HepG2 (cell line): Measurements from ENCODE around the gene CCL16. TPM values are rescaled to one million over a fixed set of nuclear protein-coding genes. Genes with fewer than 3 reads are reported as not detected.

ENCODE experiments used
- ELF1 ChIP-seq: sonication (generic); formaldehyde crosslinking; IDR thresholded peaks from 2 replicates; pipeline ENCODE4 v1.4.0; 2020; ENCODE audit warnings: missing genetic modification reagents
- FIP1L1 ChIP-seq: fragments of 200-400 bp; formaldehyde crosslinking; IDR thresholded peaks from 2 replicates; pipeline ENCODE4 v1.6.1; 2018; ENCODE audit warnings: low read depth, mild to moderate bottlenecking, low read length, moderate library complexity, borderline replicate concordance; ENCODE audit not compliant: insufficient read depth
- MIER2 ChIP-seq: IDR thresholded peaks from 2 replicates; pipeline ENCODE4 v1.6.1; 2016; ENCODE audit warnings: missing biosample characterization, missing genetic modification reagents
- NR3C1 ChIP-seq: sonication (generic); formaldehyde crosslinking; IDR thresholded peaks from 2 replicates; pipeline ENCODE4 v1.4.0; 2020; ENCODE audit warnings: missing genetic modification reagents
- RFX1 ChIP-seq: fragments of 450-650 bp; IDR thresholded peaks from 2 replicates; pipeline ENCODE4 v1.6.1; 2017
- SMARCE1 ChIP-seq: fragments of 450-650 bp; IDR thresholded peaks from 2 replicates; pipeline ENCODE4 v1.6.1; 2017; ENCODE audit warnings: borderline replicate concordance
- YEATS2 ChIP-seq: sonication (generic); formaldehyde crosslinking; IDR thresholded peaks from 2 replicates; pipeline ENCODE4 v1.4.0; 2020; ENCODE audit warnings: missing genetic modification reagents, borderline replicate concordance
- ZBTB1 ChIP-seq: sonication (generic); formaldehyde crosslinking; IDR thresholded peaks from 2 replicates; pipeline ENCODE4 v1.4.0; 2020; ENCODE audit warnings: missing genetic modification reagents, borderline replicate concordance
- ZNF124 ChIP-seq: sonication (generic); formaldehyde crosslinking; IDR thresholded peaks from 2 replicates; pipeline ENCODE4 v1.4.0; 2020; ENCODE audit warnings: missing genetic modification reagents
- ZNF256 ChIP-seq: sonication (generic); formaldehyde crosslinking; conservative IDR thresholded peaks from 2 replicates; pipeline ENCODE4 v1.4.0; 2020; ENCODE audit warnings: missing genetic modification reagents
- ZNF660 ChIP-seq: sonication (generic); formaldehyde crosslinking; IDR thresholded peaks from 2 replicates; pipeline ENCODE4 v1.5.1; 2020; ENCODE audit warnings: mild to moderate bottlenecking, low read depth, missing genetic modification reagents, borderline replicate concordance
- ZNF816 ChIP-seq: sonication (generic); formaldehyde crosslinking; IDR thresholded peaks from 2 replicates; pipeline ENCODE4 v1.8.0; 2022; ENCODE audit warnings: missing genetic modification reagents, mild to moderate bottlenecking, borderline replicate concordance
- ZSCAN22 ChIP-seq: sonication (generic); formaldehyde crosslinking; IDR thresholded peaks from 2 replicates; pipeline ENCODE4 v1.4.0; 2020; ENCODE audit warnings: mild to moderate bottlenecking, missing genetic modification reagents
- polyA plus RNA-seq, 8 experiments: library from polyadenylated mRNA; depleted of rRNA in 3 of 8; stranded (reverse) in 7 of 8; unstranded in 1 of 8; fragments of >200 nt; fragmentation: Illumina TruSeq in 4 of 8; extraction: Trizol in 4 of 8; gene quantifications; 2 replicates each; pipeline versions ENCODE4 v1.2.1 to v1.2.3, GENCODE V29; 2011 to 2016; ENCODE audit warnings: low read depth in 4 of 8, missing spikeins in 1 of 8, mixed read lengths in 1 of 8; ENCODE audit not compliant: insufficient read depth in 1 of 8
- total RNA-seq, 5 experiments: library from RNA; depleted of rRNA; stranded (reverse); fragments of >200 nt; fragmentation: Illumina TruSeq; extraction: Trizol; gene quantifications; 2 replicates each; pipeline ENCODE4 v1.2.3, GENCODE V29; 2016; ENCODE audit warnings: low read depth in 1 of 5
- TF ChIP-seq, protein P1 (sequence below): sonication (generic); formaldehyde crosslinking; IDR thresholded peaks from 2 replicates; pipeline ENCODE4; 2020; ENCODE audit warnings: missing genetic modification reagents, mild to moderate bottlenecking, borderline replicate concordance
- TF ChIP-seq, protein P2 (sequence below): sonication (generic); formaldehyde crosslinking; IDR thresholded peaks from 2 replicates; pipeline ENCODE4 v1.4.0; 2020; ENCODE audit warnings: low read depth, mild to moderate bottlenecking, missing genetic modification reagents
- TF ChIP-seq, protein P3 (sequence below): sonication (generic); formaldehyde crosslinking; IDR thresholded peaks from 2 replicates; pipeline ENCODE4 v1.8.0; 2022; ENCODE audit warnings: missing genetic modification reagents, mild to moderate bottlenecking, inconsistent platforms, borderline replicate concordance
- TF ChIP-seq, protein P4 (sequence below): IDR thresholded peaks from 2 replicates; pipeline ENCODE4 v1.6.1; 2018; ENCODE audit warnings: missing genetic modification reagents, mild to moderate bottlenecking, missing compliant biosample characterization
- TF ChIP-seq, protein P5 (sequence below): sonication (generic); formaldehyde crosslinking; IDR thresholded peaks from 2 replicates; pipeline ENCODE4 v1.4.0; 2020; ENCODE audit warnings: missing genetic modification reagents, borderline replicate concordance

The CCL16 gene
- total and polyA plus RNA-seq, 2 of the 13 experiments (the other 11 are each of a cell fraction or from before 2014, with no cell fraction given) = 2.0 to 14.7 TPM

DNA sequence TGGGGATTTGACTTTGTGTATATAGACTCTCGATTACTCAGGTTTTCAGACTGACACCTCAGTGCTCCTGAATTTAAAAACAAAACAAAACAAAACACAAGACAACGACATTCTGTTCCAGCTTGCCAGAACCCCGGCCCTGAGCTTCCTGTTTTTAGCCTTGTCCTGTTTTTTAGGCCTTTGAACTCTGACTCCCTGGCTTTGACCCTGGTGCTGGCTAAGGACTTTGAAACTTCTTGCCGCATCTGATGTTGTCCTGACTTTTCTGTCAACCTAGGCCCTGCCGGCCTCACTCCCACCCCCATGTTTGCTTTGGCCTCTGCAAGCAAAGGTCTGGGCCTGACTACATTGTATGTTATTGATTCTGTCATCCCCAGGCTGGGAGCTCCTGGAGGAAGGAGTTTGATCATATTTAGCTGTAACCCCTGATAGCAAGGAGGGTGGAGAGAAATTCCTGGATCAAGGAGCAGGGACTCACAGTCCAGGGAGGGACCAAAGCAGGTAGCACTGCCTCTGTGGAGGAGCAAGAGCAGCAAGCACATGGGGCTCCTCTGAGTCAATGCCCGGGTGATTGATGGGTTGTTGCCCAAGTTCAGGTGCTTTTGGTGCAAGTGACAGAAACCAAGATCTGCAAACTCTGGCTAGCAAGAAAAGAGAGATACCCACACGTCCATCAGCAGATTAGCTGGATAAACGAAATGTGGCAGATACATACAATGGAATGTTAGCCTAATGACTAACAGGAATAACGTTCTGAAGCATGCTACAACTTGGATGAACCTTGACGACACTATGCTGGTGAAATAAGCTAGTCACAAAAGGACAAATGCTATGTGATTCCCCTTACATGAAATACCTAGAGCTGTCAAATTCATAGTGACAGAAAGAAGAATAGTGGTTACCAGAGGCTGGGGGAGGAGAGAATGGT is 7.7 kb downstream of the CCL16 start (continued):
- TF ChIP-seq, protein P1, sequence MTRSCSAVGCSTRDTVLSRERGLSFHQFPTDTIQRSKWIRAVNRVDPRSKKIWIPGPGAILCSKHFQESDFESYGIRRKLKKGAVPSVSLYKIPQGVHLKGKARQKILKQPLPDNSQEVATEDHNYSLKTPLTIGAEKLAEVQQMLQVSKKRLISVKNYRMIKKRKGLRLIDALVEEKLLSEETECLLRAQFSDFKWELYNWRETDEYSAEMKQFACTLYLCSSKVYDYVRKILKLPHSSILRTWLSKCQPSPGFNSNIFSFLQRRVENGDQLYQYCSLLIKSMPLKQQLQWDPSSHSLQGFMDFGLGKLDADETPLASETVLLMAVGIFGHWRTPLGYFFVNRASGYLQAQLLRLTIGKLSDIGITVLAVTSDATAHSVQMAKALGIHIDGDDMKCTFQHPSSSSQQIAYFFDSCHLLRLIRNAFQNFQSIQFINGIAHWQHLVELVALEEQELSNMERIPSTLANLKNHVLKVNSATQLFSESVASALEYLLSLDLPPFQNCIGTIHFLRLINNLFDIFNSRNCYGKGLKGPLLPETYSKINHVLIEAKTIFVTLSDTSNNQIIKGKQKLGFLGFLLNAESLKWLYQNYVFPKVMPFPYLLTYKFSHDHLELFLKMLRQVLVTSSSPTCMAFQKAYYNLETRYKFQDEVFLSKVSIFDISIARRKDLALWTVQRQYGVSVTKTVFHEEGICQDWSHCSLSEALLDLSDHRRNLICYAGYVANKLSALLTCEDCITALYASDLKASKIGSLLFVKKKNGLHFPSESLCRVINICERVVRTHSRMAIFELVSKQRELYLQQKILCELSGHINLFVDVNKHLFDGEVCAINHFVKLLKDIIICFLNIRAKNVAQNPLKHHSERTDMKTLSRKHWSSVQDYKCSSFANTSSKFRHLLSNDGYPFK (CRISPR knock-in tag) = 0 out of 2 replicates have a peak, but pooled peaks have one; percentile 36
- TF ChIP-seq, protein P2, sequence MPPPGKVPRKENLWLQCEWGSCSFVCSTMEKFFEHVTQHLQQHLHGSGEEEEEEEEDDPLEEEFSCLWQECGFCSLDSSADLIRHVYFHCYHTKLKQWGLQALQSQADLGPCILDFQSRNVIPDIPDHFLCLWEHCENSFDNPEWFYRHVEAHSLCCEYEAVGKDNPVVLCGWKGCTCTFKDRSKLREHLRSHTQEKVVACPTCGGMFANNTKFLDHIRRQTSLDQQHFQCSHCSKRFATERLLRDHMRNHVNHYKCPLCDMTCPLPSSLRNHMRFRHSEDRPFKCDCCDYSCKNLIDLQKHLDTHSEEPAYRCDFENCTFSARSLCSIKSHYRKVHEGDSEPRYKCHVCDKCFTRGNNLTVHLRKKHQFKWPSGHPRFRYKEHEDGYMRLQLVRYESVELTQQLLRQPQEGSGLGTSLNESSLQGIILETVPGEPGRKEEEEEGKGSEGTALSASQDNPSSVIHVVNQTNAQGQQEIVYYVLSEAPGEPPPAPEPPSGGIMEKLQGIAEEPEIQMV (CRISPR knock-in tag) = peak; percentile 39; the same call in 1 of the 2 replicates
- TF ChIP-seq, protein P3, sequence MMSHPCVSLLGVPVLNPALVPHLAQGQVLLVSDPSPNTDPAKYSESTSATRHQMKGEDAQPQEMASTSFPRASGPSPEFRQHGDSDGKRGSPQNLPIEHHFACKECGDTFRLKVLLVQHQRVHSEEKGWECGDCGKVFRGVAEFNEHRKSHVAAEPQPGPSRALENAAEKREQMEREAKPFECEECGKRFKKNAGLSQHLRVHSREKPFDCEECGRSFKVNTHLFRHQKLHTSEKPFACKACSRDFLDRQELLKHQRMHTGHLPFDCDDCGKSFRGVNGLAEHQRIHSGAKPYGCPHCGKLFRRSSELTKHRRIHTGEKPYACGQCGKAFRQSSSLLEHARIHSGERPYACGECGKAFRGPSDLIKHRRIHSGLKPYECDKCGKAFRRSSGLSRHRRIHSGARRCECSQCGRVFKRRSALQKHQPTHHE (CRISPR knock-in tag) = no peak
- TF ChIP-seq NR3C1 (CRISPR knock-in tag) (no peak), MIER2 (CRISPR knock-in tag) (0 out of 2 replicates have a peak, but pooled peaks have one; percentile 24), RFX1 (no peak), ELF1 (CRISPR knock-in tag) (peak; percentile 58), ZNF124 (CRISPR knock-in tag) (no peak), FIP1L1 (no peak), ZNF660 (no peak), YEATS2 (CRISPR knock-in tag) (peak; percentile 34; the same call in 1 of the 2 replicates), ZSCAN22 (CRISPR knock-in tag) (no peak), ZNF816 (no peak; the same call in 1 of the 2 replicates), SMARCE1 (no peak), ZNF256 (no peak), ZBTB1 (CRISPR knock-in tag) (no peak)
- TF ChIP-seq, protein P4, sequence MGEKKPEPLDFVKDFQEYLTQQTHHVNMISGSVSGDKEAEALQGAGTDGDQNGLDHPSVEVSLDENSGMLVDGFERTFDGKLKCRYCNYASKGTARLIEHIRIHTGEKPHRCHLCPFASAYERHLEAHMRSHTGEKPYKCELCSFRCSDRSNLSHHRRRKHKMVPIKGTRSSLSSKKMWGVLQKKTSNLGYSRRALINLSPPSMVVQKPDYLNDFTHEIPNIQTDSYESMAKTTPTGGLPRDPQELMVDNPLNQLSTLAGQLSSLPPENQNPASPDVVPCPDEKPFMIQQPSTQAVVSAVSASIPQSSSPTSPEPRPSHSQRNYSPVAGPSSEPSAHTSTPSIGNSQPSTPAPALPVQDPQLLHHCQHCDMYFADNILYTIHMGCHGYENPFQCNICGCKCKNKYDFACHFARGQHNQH (CRISPR knock-in tag) = peak; percentile 97
- TF ChIP-seq, protein P5, sequence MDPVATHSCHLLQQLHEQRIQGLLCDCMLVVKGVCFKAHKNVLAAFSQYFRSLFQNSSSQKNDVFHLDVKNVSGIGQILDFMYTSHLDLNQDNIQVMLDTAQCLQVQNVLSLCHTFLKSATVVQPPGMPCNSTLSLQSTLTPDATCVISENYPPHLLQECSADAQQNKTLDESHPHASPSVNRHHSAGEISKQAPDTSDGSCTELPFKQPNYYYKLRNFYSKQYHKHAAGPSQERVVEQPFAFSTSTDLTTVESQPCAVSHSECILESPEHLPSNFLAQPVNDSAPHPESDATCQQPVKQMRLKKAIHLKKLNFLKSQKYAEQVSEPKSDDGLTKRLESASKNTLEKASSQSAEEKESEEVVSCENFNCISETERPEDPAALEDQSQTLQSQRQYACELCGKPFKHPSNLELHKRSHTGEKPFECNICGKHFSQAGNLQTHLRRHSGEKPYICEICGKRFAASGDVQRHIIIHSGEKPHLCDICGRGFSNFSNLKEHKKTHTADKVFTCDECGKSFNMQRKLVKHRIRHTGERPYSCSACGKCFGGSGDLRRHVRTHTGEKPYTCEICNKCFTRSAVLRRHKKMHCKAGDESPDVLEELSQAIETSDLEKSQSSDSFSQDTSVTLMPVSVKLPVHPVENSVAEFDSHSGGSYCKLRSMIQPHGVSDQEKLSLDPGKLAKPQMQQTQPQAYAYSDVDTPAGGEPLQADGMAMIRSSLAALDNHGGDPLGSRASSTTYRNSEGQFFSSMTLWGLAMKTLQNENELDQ (CRISPR knock-in tag) = peak; percentile 69; the same call in 1 of the 2 replicates
